Naive thymus-derived CD4-positive, alpha-beta T cell (primary cell): ENCODE measurements around the gene CAMSAP2. TPM values are rescaled to one million over a fixed set of nuclear protein-coding genes. Genes with fewer than 3 reads are reported as not detected.

Experiments used
- ATAC-seq: fragments of 150-1000 bp; cut with Tn5 transposase; 2 replicates; pipeline ENCODE4 v1.10.0; 2021; ENCODE audit warnings: mild to moderate bottlenecking, moderate library complexity
- CTCF ChIA-PET: fragments of 350-600 bp; sonication (Branson Sonifier 250); formaldehyde crosslinking; loops from one replicate; lab custom pipeline; 2021; ENCODE audit warnings: antibody characterized with exemption; lab: Charles Lee
- POLR2A ChIA-PET: fragments of 350-600 bp; sonication (Branson Sonifier 250); formaldehyde crosslinking; loops from one replicate; lab custom pipeline; 2021; ENCODE audit warnings: antibody characterized with exemption, inconsistent platforms; lab: Charles Lee
- DNase-seq, 9 donors: peaks; one replicate each; pipeline versions ENCODE4 v3.0.0 to v3.0.0-alpha.2; 2020 to 2022; ENCODE audit warnings: mixed read lengths in 1 of 9
- H3K27ac ChIP-seq: one replicate; pipeline ENCODE4 v1.7.0; 2013; ENCODE audit warnings: mild to moderate bottlenecking, low read depth, low read length, moderate library complexity
- H3K27me3 ChIP-seq, 2 donors: one replicate each; pipeline ENCODE4 v1.7.0; 2013; ENCODE audit warnings: low read length in 2 of 2, mild to moderate bottlenecking in 2 of 2, moderate library complexity in 2 of 2; ENCODE audit not compliant: control insufficient read depth in 2 of 2, insufficient read depth in 2 of 2
- H3K36me3 ChIP-seq, 3 experiments: 1 replicate in 2 of 3; 2 replicates in 1 of 3; pipeline ENCODE4 v1.7.0; 2013; ENCODE audit warnings: low read length in 3 of 3, mild to moderate bottlenecking in 3 of 3, moderate library complexity in 1 of 3; ENCODE audit not compliant: insufficient read depth in 3 of 3, control insufficient read depth in 2 of 3
- H3K4me1 ChIP-seq, 2 donors: one replicate each; pipeline ENCODE4 v1.7.0; 2013; ENCODE audit warnings: low read length in 2 of 2, mild to moderate bottlenecking in 2 of 2, moderate library complexity in 1 of 2; ENCODE audit not compliant: control insufficient read depth in 2 of 2, insufficient read depth in 2 of 2
- H3K4me3 ChIP-seq: 2 replicates; pipeline ENCODE4 v1.7.0; 2013; ENCODE audit warnings: mild to moderate bottlenecking, low read length
- H3K9me3 ChIP-seq, 3 experiments: 1 replicate in 2 of 3; 2 replicates in 1 of 3; pipeline ENCODE4 v1.7.0; 2013; ENCODE audit warnings: low read length in 3 of 3; ENCODE audit not compliant: control insufficient read depth in 2 of 3
- H3K27ac Mint-ChIP-seq, 9 donors: one replicate each; pipeline ENCODE4 v1.8.0; 2020 to 2022; ENCODE audit warnings: mixed read lengths in 9 of 9, mild to moderate bottlenecking in 8 of 9, moderate library complexity in 5 of 9, inconsistent platforms in 2 of 9
- H3K27me3 Mint-ChIP-seq, 5 donors: one replicate each; pipeline ENCODE4 v1.8.0; 2021 to 2022; ENCODE audit warnings: mixed read lengths in 5 of 5, mild to moderate bottlenecking in 1 of 5
- H3K36me3 Mint-ChIP-seq, 5 donors: one replicate each; pipeline ENCODE4 v1.8.0; 2020 to 2022; ENCODE audit warnings: mixed read lengths in 5 of 5, mild to moderate bottlenecking in 3 of 5, inconsistent platforms in 1 of 5
- H3K4me1 Mint-ChIP-seq, 7 donors: one replicate each; pipeline ENCODE4 v1.8.0; 2020 to 2022; ENCODE audit warnings: mixed read lengths in 7 of 7, mild to moderate bottlenecking in 3 of 7, inconsistent platforms in 1 of 7
- H3K4me3 Mint-ChIP-seq, 10 donors: one replicate each; pipeline ENCODE4 v1.8.0; 2020 to 2022; ENCODE audit warnings: mild to moderate bottlenecking in 10 of 10, mixed read lengths in 10 of 10, moderate library complexity in 6 of 10, inconsistent platforms in 2 of 10
- H3K9me3 Mint-ChIP-seq, 11 donors: one replicate each; pipeline ENCODE4 v1.8.0; 2020 to 2022; ENCODE audit warnings: mixed read lengths in 11 of 11, mild to moderate bottlenecking in 4 of 11, inconsistent platforms in 1 of 11, moderate library complexity in 1 of 11
- intact Hi-C, 2 donors: fragments of 100-400 bp; cut with micrococcal nuclease; formaldehyde crosslinking; loops; one replicate each; pipeline ENCODE4 v1.15.1; 2023
- polyA plus RNA-seq, 2 donors: library from polyadenylated mRNA; unstranded; fragments of 300-500 nt; fragmentation: Illumina TruSeq; gene quantifications; one replicate each; pipeline ENCODE4 v1.2.3, GENCODE V29; 2021
- total RNA-seq, 6 experiments: library from RNA in 5 of 6; stranded (reverse) in 5 of 6; gene quantifications; 1 replicate in 5 of 6; 2 replicates in 1 of 6; pipeline ENCODE4 v1.2.3 and lab custom pipeline; 2021 to 2026

The CAMSAP2 gene
- total and polyA plus RNA-seq, 7 experiments from 2014 or later: 0.36 to 11.4 (median 4.6) TPM

DNA sequence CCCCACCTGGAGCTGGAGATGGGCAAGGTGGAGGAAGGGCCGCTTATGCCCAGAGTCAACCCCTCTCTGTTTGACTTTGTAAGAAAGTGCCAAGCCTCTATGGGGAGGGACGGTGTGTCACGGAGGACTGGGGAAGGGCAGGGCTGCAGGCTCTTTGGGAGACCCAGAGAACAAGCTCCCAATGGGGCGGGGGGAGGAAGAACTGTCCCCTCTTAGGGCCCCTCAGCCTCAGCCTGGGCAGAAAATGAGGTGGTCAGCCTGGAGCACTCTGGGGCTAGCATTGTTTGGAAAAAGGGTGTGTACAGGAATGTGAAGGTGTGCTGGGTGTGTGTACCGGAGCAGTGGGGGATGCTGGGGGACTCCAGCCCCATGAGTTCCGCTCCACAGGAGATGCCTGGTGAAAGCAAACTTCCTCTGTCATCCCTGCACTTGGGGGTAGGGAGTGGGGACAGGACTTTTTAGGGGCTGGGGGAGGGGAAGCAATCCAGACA, 154.8 kb downstream of the CAMSAP2 start:
- Histone ChIP-seq H3K27me3 (peaks cover 0 to 5% of the 10 kb centered on the region in 2 donors), H3K4me1 (peaks cover 19 to 24% of the 10 kb centered on the region in 2 donors), H3K27ac (no peak overlapping the region), H3K9me3 (no peaks in the 10 kb centered on the region), H3K36me3 (no peaks in the 10 kb centered on the region), H3K4me3 (no peak overlapping the region)
- no peaks in the 10 kb centered on the region for H3K36me3 Mint-ChIP-seq
- H3K4me3 Mint-ChIP-seq: peak overlapping the region in 1 of 10 donors; percentile 43
- H3K27me3 Mint-ChIP-seq: peaks cover 9 to 71% (median 17%) of the 10 kb centered on the region in 5 donors
- no peak for ATAC-seq
- no peak overlapping the region for H3K27ac Mint-ChIP-seq
- no peak for DNase-seq
- H3K4me1 Mint-ChIP-seq: peaks cover 19 to 35% (median 29%) of the 10 kb centered on the region in 7 donors
- ChIA-PET POLR2A (no interaction called here), CTCF (no interaction called here)
- intact Hi-C loops: loop anchor here in 1 of 2 donors (5.0 kb wide), 1 partner anchor 149 kb away; no protein-coding TSS in a partner anchor
- no peaks in the 10 kb centered on the region for H3K9me3 Mint-ChIP-seq

DNA sequence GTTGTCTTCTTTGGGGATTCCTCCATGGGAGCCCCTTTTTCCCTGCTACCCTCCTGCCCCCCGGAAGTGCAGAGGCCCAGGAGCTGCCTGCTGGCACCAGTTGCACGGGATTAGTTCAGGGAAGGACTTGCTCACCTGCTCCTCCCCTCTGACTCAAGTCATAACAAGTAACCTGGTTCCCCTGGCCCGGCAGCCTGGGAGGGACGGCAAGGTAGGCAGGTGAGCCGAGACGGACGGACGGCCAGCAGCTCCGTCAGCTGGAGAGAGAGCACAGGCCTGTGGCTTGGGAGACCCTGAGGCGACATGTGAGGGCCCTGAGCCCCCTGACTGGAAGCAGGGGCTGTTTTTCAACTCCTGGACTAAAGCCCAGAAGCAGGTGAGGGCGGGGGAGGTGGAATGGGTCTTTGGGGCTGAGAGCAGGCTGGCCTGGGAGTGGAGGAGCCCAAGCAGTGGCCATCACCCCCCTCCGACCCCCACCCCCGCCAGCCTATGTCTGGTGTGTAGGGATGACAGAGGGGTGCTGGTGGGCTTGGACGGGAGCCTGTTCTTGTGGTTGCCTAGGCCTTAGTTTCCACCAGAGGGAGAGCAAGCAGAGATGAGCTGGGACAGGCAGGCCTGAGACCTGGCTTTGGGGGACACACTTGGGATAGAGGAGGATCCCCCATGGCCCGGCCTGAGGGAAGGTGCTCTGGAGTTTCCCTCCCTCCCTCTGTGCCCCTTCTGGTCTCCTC, 156.2 kb downstream of the CAMSAP2 start, which contains the start of gene INAVA:
Gene INAVA (plus strand): TSS at position 189 of the 731 bp plus-strand sequence. CDS start 3,501 bp downstream, outside the sequence.
- peaks cover 7 to 23% (median 19%) of the 10 kb centered on the region in 7 donors for H3K4me1 Mint-ChIP-seq
- DNase-seq: no peak
- peaks cover 9 to 76% (median 17%) of the 10 kb centered on the region in 5 donors for H3K27me3 Mint-ChIP-seq
- H3K36me3 Mint-ChIP-seq: no peaks in the 10 kb centered on the region
- intact Hi-C loops: loop anchor here in 1 of 2 donors (5.0 kb wide), 1 partner anchor 147 kb away; no protein-coding TSS in a partner anchor
- Histone ChIP-seq H3K27me3 (peaks cover 0 to 5% of the 10 kb centered on the region in 2 donors), H3K4me3 (no peak within 1 kb of the TSS), H3K36me3 (no peaks in the 10 kb centered on the region), H3K9me3 (no peaks in the 10 kb centered on the region), H3K4me1 (peaks cover 5 to 10% of the 10 kb centered on the region in 2 donors), H3K27ac (no peak within 1 kb of the TSS)
- no peak within 1 kb of the TSS for H3K4me3 Mint-ChIP-seq
- no peak within 1 kb of the TSS for H3K27ac Mint-ChIP-seq
- POLR2A ChIA-PET: no interaction called here
- no peak for ATAC-seq
- H3K9me3 Mint-ChIP-seq: no peaks in the 10 kb centered on the region
- CTCF ChIA-PET: no interaction called here

- intact Hi-C loops: no loop called here
- Mint-ChIP-seq H3K36me3 (no peaks in the 10 kb centered on the region), H3K27me3 (peaks cover 9 to 70% (median 17%) of the 10 kb centered on the region in 5 donors), H3K9me3 (no peaks in the 10 kb centered on the region), H3K4me1 (peaks cover 5 to 21% (median 16%) of the 10 kb centered on the region in 7 donors), H3K27ac (no peak overlapping the region), H3K4me3 (no peak overlapping the region)
- no peaks in the 10 kb centered on the region for H3K9me3 ChIP-seq
- H3K36me3 ChIP-seq: no peaks in the 10 kb centered on the region
- DNase-seq (no peak), ATAC-seq (no peak)
- H3K27ac ChIP-seq: no peak overlapping the region
- H3K4me1 ChIP-seq: peaks cover 0 to 8% of the 10 kb centered on the region in 2 donors
- no peak overlapping the region for H3K4me3 ChIP-seq
- CTCF ChIA-PET: no interaction called here
- POLR2A ChIA-PET: no interaction called here
- H3K27me3 ChIP-seq: peaks cover 0 to 5% of the 10 kb centered on the region in 2 donors
Observed at GRCh38 chr1:200895443-200895789, 156.7 kb downstream of the CAMSAP2 start.

- DNase-seq (no peak), ATAC-seq (no peak)
- Histone ChIP-seq H3K9me3 (no peaks in the 10 kb centered on the region), H3K36me3 (no peaks in the 10 kb centered on the region), H3K4me3 (no peak overlapping the region), H3K27me3 (peaks cover 0 to 5% of the 10 kb centered on the region in 2 donors), H3K4me1 (peaks cover 0 to 8% of the 10 kb centered on the region in 2 donors), H3K27ac (no peak overlapping the region)
- Mint-ChIP-seq H3K4me3 (no peak overlapping the region), H3K27me3 (peaks cover 9 to 66% (median 17%) of the 10 kb centered on the region in 5 donors), H3K27ac (no peak overlapping the region), H3K4me1 (peaks cover 0 to 17% (median 11%) of the 10 kb centered on the region in 7 donors), H3K9me3 (no peaks in the 10 kb centered on the region), H3K36me3 (no peaks in the 10 kb centered on the region)
- intact Hi-C loops: no loop called here
- POLR2A ChIA-PET: no interaction called here
- CTCF ChIA-PET: no interaction called here
Observed at GRCh38 chr1:200895801-200896530, 157.3 kb downstream of the CAMSAP2 start.

GRCh38 chr1:200896531-200897196, 158.0 kb downstream of the CAMSAP2 start:
- no peak overlapping the region for H3K27ac Mint-ChIP-seq
- H3K9me3 Mint-ChIP-seq: no peaks in the 10 kb centered on the region
- no peak overlapping the region for H3K4me3 Mint-ChIP-seq
- Histone ChIP-seq H3K36me3 (no peaks in the 10 kb centered on the region), H3K9me3 (no peaks in the 10 kb centered on the region), H3K27me3 (peaks cover 0 to 5% of the 10 kb centered on the region in 2 donors), H3K4me3 (no peak overlapping the region), H3K27ac (no peak overlapping the region), H3K4me1 (peaks cover 0 to 4% of the 10 kb centered on the region in 2 donors)
- ATAC-seq: no peak
- intact Hi-C loops: no loop called here
- ChIA-PET POLR2A (no interaction called here), CTCF (no interaction called here)
- no peaks in the 10 kb centered on the region for H3K36me3 Mint-ChIP-seq
- H3K4me1 Mint-ChIP-seq: peaks cover 0 to 15% (median 7%) of the 10 kb centered on the region in 7 donors
- H3K27me3 Mint-ChIP-seq: peaks cover 9 to 67% (median 17%) of the 10 kb centered on the region in 5 donors
- DNase-seq: no peak

DNA sequence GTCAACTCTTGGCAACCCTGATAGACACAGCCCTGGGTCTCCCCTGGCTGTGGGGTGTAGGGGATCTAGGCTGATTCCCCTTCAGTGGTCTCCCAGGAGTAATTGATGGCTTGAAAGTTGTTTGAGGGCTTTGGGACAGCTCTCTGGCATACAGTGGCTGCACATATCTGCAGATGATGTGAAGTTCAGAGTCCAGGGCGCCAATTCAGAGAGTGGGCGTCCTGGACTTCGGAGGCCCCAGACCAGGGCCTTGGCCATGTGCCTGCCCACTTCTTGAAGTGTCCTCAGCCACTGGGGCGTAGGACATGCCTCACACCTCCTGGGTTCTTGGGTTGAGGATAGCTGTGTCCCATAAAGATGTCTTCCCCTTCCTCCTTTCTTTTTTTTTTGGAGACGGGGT, 158.6 kb downstream of the CAMSAP2 start:
- Mint-ChIP-seq H3K4me3 (no peak overlapping the region), H3K27ac (no peak overlapping the region), H3K9me3 (no peaks in the 10 kb centered on the region), H3K27me3 (peaks cover 5 to 62% (median 12%) of the 10 kb centered on the region in 5 donors), H3K4me1 (peaks cover 0 to 9% (median under 1%) of the 10 kb centered on the region in 7 donors), H3K36me3 (no peaks in the 10 kb centered on the region)
- no peaks in the 10 kb centered on the region for H3K36me3 ChIP-seq
- no peak for DNase-seq
- H3K27ac ChIP-seq: no peak overlapping the region
- intact Hi-C loops: no loop called here
- H3K4me1 ChIP-seq: no peaks in the 10 kb centered on the region
- H3K9me3 ChIP-seq: no peaks in the 10 kb centered on the region
- H3K27me3 ChIP-seq: peaks cover 0 to 2% of the 10 kb centered on the region in 2 donors
- ChIA-PET POLR2A (no interaction called here), CTCF (no interaction called here)
- no peak for ATAC-seq
- H3K4me3 ChIP-seq: no peak overlapping the region
